ENCODE measurements around the gene NAV3. TPM values are rescaled to one million over a fixed set of nuclear protein-coding genes. Genes with fewer than 3 reads are reported as not detected.

NAV3 gene
- total RNA-seq, 3 donors from 2014 or later, result 0.90 to 5.3 (median 2.5) TPM

GRCh38 chr12:78086553-78087362 is 256.1 kb downstream of the NAV3 start:
- DNase-seq, result no peak
- intact Hi-C loops (cut with DNase I, micrococcal nuclease), result no loop called here
- H3K9me3 ChIP-seq, result no peaks in the 10 kb centered on the region
- no peaks in the 10 kb centered on the region for H3K36me3 ChIP-seq (ENCODE audit: low read depth)
- H3K4me3 ChIP-seq, result no peak overlapping the region
- no peaks in the 10 kb centered on the region for H3K4me1 ChIP-seq (ENCODE audit: low read depth)
- ATAC-seq, result no peak
- no peak for TF ChIP-seq CTCF (IDR thresholded peaks at IDR 0.05)

- DNase-seq (no peak), ATAC-seq (no peak)
- TF ChIP-seq CTCF (IDR thresholded peaks at IDR 0.05), result no peak
- Histone ChIP-seq H3K36me3 (ENCODE audit: low read depth) (no peaks in the 10 kb centered on the region), H3K4me1 (ENCODE audit: low read depth) (no peaks in the 10 kb centered on the region), H3K4me3 (no peak overlapping the region), H3K9me3 (no peaks in the 10 kb centered on the region)
- intact Hi-C loops (cut with DNase I, micrococcal nuclease), result no loop called here
Observed at GRCh38 chr12:78087363-78087675, 256.6 kb downstream of the NAV3 start.

GRCh38 chr12:78088391-78088832 is 257.7 kb downstream of the NAV3 start:
- no peaks in the 10 kb centered on the region for H3K36me3 ChIP-seq (ENCODE audit: low read depth)
- DNase-seq, result no peak
- no peak for TF ChIP-seq CTCF (IDR thresholded peaks at IDR 0.05)
- no peak for ATAC-seq
- H3K4me3 ChIP-seq, result no peak overlapping the region
- no peaks in the 10 kb centered on the region for H3K9me3 ChIP-seq
- intact Hi-C loops (cut with DNase I, micrococcal nuclease), result no loop called here
- no peaks in the 10 kb centered on the region for H3K4me1 ChIP-seq (ENCODE audit: low read depth)

- ATAC-seq (no peak), DNase-seq (no peak)
- intact Hi-C loops (cut with DNase I, micrococcal nuclease), result no loop called here
- Histone ChIP-seq H3K9me3 (no peaks in the 10 kb centered on the region), H3K4me1 (ENCODE audit: low read depth) (no peaks in the 10 kb centered on the region), H3K4me3 (no peak overlapping the region), H3K36me3 (ENCODE audit: low read depth) (no peaks in the 10 kb centered on the region)
- no peak for TF ChIP-seq CTCF (IDR thresholded peaks at IDR 0.05)
Observed at GRCh38 chr12:78090266-78090665, 259.6 kb downstream of the NAV3 start.

- Histone ChIP-seq H3K36me3 (ENCODE audit: low read depth) (no peaks in the 10 kb centered on the region), H3K4me1 (ENCODE audit: low read depth) (no peaks in the 10 kb centered on the region), H3K4me3 (no peak overlapping the region), H3K9me3 (no peaks in the 10 kb centered on the region)
- no peak for DNase-seq
- no peak for ATAC-seq
- intact Hi-C loops (cut with DNase I, micrococcal nuclease), result no loop called here
- TF ChIP-seq CTCF (IDR thresholded peaks at IDR 0.05), result no peak
Observed at GRCh38 chr12:78095623-78096022, 264.9 kb downstream of the NAV3 start.
